ENCODE results near the gene MAD1L1.

- TF ChIP-seq POLR2A (IDR thresholded peaks at IDR 0.05; ENCODE audit: low read depth, low read length) (no peak), POLR2AphosphoS5 (IDR thresholded peaks at IDR 0.05; ENCODE audit: low read depth, low read length) (no peak)
These were observed 264.2 kb downstream of the MAD1L1 start for GRCh38 chr7:1968397-1969111.
